NCI-H69 (cell line): ENCODE measurements around the gene CR1L.
"Not testable (repeated sequence)": the region's sequence is repeated elsewhere in the genome, so short reads cannot be mapped to it uniquely, and the experiment has no call there.

Source experiments
- DNase-seq: peaks from one replicate; lab custom pipeline; 2025; lab: John Stamatoyannopoulos, UW

CR1L gene

GRCh38 chr1:207646171-207646570 lies 1.2 kb downstream of the CR1L start:
- no peak for DNase-seq

- peak; percentile 8 for DNase-seq
These were observed 2.1 kb downstream of the CR1L start for GRCh38 chr1:207646944-207647579.

DNA sequence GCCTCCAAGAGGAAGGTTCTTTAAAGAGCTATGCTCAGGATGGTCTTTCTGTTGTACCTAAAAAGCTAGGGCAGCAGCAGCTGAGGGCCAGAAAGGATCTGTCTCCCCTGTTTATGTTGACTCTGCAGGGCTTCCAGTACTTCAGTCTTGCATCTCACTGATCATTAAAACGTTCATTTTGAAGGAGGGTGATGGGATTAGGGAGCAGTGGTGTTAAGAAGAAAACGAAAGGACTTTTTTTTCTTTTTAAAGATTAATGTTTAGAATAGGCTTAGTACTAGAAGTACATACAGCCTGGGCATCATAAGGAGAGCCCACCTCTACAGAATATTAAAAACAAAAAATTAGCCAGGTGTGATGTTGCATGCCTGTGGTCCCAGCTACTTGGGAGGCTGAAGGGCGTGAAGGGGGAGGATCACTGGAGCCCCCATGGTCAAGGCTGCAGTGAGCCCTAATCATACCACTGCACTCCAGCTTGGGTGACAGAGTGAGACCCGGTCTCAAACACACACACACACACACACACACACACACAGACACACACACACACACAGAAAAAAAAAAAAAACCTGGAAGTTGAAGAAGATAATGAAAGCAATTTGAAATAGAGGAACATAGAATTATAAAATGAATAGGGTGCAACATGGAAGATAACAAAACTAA lies 2.9 kb downstream of the CR1L start:
- DNase-seq, result no peak

DNA sequence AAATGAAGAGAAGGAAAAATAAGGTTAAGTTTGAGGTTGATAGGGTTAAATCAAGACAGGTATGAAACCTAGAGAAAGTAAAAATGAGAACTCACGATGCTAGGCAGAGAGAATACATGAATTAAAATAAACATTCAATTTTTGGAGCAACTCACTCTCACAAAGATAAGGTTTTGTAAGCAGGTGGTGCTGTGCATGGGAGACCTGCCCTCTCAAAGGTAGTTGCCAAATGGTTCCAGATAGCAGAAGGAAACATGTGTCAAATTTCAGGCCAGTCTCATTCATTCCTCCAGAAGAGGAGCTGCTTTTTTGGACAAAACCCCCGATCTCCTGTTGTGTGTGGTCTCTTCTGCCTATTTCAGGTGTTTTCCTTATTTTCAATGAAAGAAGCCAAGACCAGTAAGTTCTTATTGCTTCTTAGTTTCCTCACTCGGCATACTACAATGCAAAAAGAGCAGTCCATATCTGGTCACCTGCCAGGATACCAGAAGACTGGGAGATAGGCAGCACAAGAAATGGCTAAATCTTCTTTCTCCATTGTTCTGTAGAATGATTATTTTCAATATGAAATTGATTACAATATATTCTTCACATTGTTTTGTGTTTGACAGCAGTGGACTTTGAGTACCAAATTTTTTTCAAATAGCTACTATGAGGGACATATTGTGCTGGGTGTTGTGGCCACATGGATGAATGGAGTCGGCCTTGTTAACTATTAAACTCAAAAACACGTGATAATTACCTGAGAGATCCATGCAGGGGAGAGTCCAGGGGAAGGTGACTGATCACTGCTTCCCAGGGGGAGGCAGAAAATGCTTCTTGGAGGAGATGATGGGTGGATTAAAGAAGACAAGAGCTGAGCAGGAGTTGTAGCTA lies 3.6 kb downstream of the CR1L start:
- no peak for DNase-seq

- peak; percentile 57 for DNase-seq
These were observed 4.3 kb downstream of the CR1L start for GRCh38 chr1:207649210-207649753.

DNA sequence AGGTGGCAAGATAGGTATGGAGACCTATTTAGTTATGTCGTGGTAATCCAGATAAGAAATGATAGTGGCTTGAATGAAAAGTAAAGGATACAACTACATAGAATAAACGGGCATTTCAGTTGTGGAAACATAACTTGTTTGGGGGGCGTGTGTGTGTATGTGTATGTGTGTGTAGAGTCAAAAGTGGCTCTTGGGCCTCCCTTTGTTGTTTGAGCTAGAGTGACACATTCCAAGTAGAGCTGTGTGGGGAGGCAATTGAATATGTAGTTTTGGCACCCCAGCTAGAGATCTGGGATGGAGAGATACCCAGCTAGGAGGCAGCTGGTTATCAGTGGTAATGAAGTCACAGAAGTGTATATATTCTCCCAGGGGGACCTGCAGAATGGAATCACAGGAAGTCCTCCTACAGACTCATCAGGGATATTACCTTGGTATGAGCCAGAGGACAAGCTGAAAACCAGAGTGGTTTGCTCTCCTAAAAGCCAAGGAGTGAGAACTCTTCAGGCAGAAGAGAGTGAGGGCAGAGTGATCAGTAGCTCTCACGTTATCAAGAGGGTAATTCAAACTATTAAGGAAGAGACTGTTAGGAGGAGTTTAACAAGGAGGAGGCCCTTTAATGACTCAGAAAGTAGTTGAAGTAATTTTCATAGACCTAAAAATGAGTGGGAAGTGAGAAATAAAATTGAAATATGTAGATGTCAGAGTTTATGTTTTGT lies 5.1 kb downstream of the CR1L start:
- no peak for DNase-seq

DNA sequence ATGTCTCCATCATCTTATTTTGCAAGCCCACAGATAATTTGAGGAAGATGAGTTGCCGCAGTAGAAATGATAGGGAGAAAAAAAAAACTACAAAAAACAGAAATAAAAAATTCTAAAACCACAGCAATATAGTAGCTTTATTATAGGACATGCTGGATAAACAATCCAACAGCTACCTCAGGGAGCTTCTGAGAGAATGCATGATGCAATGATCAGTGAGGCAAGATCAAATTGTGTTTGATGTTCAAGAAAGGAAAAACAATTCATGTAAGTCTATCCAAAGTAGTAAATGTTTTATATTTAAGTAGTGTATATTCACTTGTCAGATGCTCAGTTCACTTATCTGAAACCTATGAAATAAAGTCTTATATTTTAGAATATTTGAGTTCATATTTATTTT lies 6.7 kb downstream of the CR1L start:
- no peak for DNase-seq

DNA sequence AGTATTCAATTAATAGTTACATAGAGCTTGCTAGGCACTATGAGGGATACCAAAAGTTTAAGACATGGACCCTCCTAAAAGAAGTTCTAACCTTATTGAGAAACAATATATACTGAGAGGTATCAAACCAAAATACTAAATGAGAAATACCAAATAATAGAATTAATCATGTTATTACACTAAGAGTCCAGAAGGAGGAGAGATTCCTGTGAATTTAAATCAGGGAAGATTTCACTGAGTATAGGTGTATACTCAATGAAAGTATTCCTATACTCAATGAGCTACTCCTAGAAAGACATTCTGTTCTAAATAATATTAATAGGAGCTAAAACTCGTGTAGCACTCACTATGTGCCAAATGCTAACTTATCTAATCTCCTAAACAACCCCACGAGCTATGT lies 9.4 kb downstream of the CR1L start:
- no peak for DNase-seq

DNA sequence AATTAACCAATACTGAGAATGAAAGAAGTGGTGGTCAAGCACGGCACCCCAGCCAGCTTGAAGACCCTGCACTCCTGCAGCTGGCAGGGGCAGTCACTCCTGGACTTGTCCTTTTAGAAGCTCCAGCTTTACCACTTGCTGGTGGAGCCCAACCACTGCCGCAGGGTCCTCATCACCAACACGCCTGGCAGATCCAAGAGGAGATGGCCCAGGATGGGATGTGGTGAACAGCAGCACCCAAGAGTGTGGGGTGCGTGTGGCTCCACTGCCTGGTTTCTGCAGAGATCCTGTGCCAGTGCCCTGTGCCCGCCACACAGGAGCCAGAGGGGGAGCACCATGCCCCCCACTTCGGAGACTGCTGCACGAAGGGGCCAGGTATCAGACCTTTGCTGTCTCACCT lies 13.5 kb downstream of the CR1L start:
- DNase-seq, result no peak

DNA sequence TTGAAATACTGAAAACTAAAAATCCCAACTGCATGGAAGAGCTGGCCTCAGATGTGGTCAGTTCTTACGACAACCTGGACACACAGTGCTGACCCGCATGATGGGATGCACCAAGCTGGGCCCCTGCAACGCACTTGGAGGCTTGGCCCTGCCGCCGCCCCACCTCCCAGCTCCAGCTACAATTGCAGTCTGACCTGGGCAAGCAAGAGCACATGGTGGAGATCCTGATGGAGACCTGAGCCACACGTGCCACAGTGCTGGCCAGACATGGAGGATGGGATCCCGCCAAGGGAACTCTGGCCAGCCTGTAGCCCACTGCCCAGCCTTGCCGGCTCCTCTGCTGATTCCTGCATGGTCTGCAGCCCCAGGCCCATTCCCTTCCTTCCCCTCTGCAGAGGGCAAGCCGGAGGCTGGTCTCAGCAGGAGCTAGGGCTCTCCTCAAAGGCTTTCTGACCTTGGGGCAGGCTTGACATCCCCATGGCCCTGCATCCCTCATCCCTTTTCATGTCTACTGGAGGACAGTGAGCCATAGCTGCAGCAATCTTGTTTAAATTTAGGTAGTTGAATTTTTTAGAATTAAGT lies 14.1 kb downstream of the CR1L start:
- DNase-seq, result no peak

- peak; percentile 8 for DNase-seq
These were observed 14.7 kb downstream of the CR1L start for GRCh38 chr1:207659545-207660153.

DNA sequence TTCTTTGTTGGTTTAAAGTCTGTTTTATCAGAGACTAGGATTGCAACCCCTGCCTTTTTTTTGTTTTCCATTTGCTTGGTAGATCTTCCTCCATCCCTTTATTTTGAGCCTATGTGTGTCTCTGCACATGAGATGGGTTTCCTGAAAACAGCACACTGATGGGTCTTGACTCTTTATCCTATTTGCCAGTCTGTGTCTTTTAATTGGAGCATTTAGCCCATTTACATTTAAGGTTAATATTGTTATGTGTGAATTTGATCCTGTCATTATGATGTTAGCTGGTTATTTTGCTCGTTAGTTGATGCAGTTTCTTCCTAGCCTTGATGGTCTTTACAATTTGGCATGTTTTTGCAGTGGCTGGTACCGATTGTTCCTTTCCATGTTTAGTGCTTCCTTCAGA lies 16.5 kb downstream of the CR1L start:
- DNase-seq, result not testable (repeated sequence)

- DNase-seq, result no peak
These were observed 21.4 kb downstream of the CR1L start for GRCh38 chr1:207666342-207666741.

DNA sequence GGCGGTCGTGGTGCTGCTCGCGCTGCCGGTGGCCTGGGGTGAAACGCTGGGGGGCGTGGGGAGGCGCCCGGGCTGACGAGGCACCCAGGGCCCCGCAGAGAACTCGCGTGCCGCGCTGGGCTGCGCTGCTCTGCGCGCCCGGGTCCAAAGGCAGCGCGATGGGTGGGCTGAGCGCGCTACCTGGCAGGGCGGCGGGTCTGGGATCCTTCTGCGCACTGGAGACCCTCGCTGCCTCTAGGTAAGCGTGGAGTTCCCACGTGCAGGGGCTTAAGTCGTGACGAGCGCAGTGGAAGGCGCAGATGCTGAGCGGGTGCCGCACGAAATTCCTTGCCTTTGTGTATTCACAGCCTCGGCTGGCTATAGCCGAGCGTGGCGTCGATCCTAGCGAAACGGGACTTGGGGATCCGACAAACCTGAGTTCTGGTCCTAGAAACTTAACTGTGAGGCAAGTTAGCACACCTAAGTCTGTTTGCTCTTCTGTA lies 24.6 kb downstream of the CR1L start:
- peak; percentile 10 for DNase-seq

GRCh38 chr1:207670192-207670591 lies 25.3 kb downstream of the CR1L start:
- no peak for DNase-seq

GRCh38 chr1:207670997-207671396 lies 26.1 kb downstream of the CR1L start:
- DNase-seq, result no peak

- DNase-seq, result peak; percentile 56
These were observed 27.7 kb downstream of the CR1L start for GRCh38 chr1:207672522-207673130.

DNA sequence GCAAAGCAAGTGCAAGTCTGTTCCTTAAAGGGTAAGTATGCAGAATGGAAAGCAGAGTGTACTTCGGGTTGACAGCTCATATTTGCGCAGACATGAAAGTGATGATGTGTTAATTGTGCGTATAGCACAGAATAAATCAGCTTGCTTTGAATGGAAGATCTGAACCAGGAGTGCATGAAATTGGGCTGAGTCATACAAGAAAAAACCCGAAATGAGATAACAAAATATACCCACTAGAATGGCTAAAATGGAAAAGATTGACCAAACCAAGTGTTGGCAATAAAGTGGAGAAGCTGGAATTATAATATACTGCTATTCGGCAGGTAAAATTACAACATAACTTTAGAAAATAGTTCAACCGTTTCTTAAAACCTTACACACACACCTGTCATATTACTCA lies 28.5 kb downstream of the CR1L start:
- peak; percentile 2 for DNase-seq

DNA sequence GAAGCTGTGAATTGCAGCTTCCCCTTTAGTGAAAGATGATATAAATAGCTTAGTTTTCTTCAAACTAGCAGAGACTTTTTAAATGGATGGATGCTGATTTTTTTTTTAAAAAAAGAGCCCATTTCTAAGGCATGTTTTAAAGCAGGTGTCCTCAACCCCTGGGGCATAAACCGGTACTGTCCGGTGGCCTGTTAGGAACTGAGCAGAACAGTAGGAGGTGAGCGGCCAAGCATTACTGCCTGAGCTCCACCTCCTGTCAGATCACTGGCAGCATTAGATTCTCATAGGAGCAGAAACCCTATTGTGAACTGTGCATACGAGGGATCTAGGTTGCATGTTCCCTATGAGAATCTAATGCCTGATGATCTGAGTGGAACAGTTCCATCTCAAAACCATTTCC lies 31.2 kb downstream of the CR1L start:
- DNase-seq, result no peak

DNA sequence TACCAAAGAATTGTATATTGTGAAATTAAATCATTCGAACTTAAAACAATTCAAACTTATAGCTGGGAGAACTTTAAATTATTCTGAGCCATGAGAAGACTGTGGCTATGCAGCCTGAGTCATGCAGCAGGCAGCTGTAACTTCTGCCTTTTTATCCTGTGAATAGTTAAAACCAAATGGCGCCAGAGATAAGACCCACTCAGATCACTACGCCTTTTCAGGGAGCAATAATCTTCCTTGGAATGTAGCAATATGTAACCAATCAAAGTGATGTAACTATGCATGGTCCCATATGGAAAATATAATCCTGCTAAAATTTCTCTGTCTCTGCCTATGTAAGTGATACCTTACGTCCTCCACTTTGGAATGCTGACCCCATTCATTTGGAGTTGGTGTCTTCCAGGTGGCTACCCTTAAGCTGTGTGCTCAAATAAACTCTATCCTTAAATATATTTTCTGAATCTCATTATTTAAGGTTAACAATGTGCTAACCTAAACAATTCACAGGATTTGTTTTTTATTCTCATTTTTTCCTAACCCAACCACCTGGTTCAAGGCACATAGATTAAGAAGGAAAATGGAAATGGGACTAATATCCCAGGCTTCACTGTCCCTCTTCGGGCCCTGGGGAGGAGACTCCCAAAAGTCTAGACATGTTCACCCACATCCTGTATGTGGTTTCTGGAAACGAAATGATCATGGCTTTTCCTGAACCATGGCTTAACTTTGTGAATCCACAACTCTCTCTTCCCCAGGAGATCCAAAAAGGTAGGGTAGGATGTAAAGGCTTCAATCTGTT lies 35.9 kb downstream of the CR1L start:
- not testable (repeated sequence) for DNase-seq
